ENCODE data around the gene MIAT.

Gene MIAT

GRCh38 chr22:26643418-26644100, 13.8 kb upstream of the MIAT start:
- TF ChIP-seq CTCF (conservative IDR thresholded peaks at IDR 0.05; ENCODE audit: control insufficient read depth, insufficient read depth, low read depth, low read length) = no peak
- no peak for DNase-seq (ENCODE audit: low read depth)
- H3K4me3 ChIP-seq (ENCODE audit: control insufficient read depth, low read depth, low read length) = no peak overlapping the region

- DNase-seq (ENCODE audit: low read depth) = peak; percentile 29
- TF ChIP-seq CTCF (conservative IDR thresholded peaks at IDR 0.05; ENCODE audit: control insufficient read depth, insufficient read depth, low read depth, low read length) = no peak
- H3K4me3 ChIP-seq (ENCODE audit: control insufficient read depth, low read depth, low read length) = no peak overlapping the region
Observed at GRCh38 chr22:26646158-26646557, 11.2 kb upstream of the MIAT start.

- DNase-seq (ENCODE audit: low read depth) = no peak
- no peak overlapping the region for H3K4me3 ChIP-seq (ENCODE audit: control insufficient read depth, low read depth, low read length)
- no peak for TF ChIP-seq CTCF (conservative IDR thresholded peaks at IDR 0.05; ENCODE audit: control insufficient read depth, insufficient read depth, low read depth, low read length)
Observed at GRCh38 chr22:26648011-26648497, 9.3 kb upstream of the MIAT start.

- TF ChIP-seq CTCF (conservative IDR thresholded peaks at IDR 0.05; ENCODE audit: control insufficient read depth, insufficient read depth, low read depth, low read length) = no peak
- DNase-seq (ENCODE audit: low read depth) = no peak
- H3K4me3 ChIP-seq (ENCODE audit: control insufficient read depth, low read depth, low read length) = no peak overlapping the region
Observed at GRCh38 chr22:26648528-26649388, 8.6 kb upstream of the MIAT start.

- TF ChIP-seq CTCF (conservative IDR thresholded peaks at IDR 0.05; ENCODE audit: control insufficient read depth, insufficient read depth, low read depth, low read length) = no peak
- no peak for DNase-seq (ENCODE audit: low read depth)
- H3K4me3 ChIP-seq (ENCODE audit: control insufficient read depth, low read depth, low read length) = no peak overlapping the region
Observed at GRCh38 chr22:26650722-26651421, 6.5 kb upstream of the MIAT start.

GRCh38 chr22:26651815-26652214, 5.6 kb upstream of the MIAT start:
- no peak overlapping the region for H3K4me3 ChIP-seq (ENCODE audit: control insufficient read depth, low read depth, low read length)
- no peak for TF ChIP-seq CTCF (conservative IDR thresholded peaks at IDR 0.05; ENCODE audit: control insufficient read depth, insufficient read depth, low read depth, low read length)

More at GRCh38 chr22:26651815-26652214, 5.6 kb upstream of the MIAT start:
- DNase-seq (ENCODE audit: low read depth) = no peak

Measured in fibroblast of mammary gland (primary cell).